ENCODE results near the gene C4orf33.

C4orf33 gene

DNA sequence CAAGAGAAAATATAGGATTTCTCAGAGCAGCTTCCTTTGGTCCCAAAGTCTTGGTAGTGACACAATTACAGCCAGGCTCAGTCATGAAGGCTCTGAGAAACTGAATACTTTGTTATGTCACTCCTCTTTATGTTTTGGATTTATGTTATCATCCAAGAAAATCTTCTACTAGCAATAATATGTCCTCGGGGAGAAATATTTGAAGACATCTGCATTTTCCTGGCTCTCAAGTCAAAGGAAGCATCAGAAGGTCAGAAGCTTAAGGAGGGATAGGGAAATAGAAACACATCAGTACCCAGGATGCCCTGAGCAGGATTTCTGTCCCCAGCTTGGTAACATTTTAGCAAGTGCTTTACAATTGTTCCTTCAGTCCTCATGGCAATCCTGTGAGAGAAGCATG, 54.0 kb downstream of the C4orf33 start:
- no peaks in the 10 kb centered on the region for H3K27me3 ChIP-seq (ENCODE audit: control insufficient read depth in 1 of 2, insufficient read depth in 2 of 2, low read length in 2 of 2)
- H3K9ac ChIP-seq (ENCODE audit: low read length in 2 of 2) = no peak overlapping the region
- H3K9me3 ChIP-seq (ENCODE audit: control insufficient read depth in 2 of 2, low read length in 2 of 2) = no peaks in the 10 kb centered on the region
- no peaks in the 10 kb centered on the region for H3K36me3 ChIP-seq (ENCODE audit: control insufficient read depth in 2 of 2, insufficient read depth in 2 of 2, low read length in 2 of 2)
- no peak overlapping the region for H3K27ac ChIP-seq (ENCODE audit: low read length)
- no peak overlapping the region for H3K4me3 ChIP-seq (ENCODE audit: low read length in 2 of 2)
- no peaks in the 10 kb centered on the region for H3K4me1 ChIP-seq (ENCODE audit: control insufficient read depth, insufficient read depth, low read length)

DNA sequence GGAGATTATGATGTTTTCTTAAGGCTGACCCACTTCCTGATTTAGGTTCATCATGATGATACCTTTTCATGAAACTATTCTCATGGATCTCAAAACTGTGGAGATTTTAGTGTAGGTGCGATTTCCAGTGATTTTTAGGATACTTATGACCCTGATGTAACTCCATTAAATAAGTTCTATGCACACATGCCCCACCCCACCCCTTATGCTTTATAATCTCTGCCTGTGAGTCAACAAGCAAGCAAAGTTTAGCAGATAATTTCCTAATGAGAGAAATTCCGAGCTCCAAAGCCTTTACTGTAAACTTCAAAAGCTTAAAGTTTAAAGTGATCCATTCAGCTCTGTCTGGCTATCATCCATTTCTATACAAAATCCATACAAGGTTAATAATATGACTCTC, 56.4 kb downstream of the C4orf33 start:
- no peaks in the 10 kb centered on the region for H3K4me1 ChIP-seq (ENCODE audit: control insufficient read depth, insufficient read depth, low read length)
- H3K27ac ChIP-seq (ENCODE audit: low read length) = no peak overlapping the region
- no peaks in the 10 kb centered on the region for H3K36me3 ChIP-seq (ENCODE audit: control insufficient read depth in 2 of 2, insufficient read depth in 2 of 2, low read length in 2 of 2)
- no peaks in the 10 kb centered on the region for H3K9me3 ChIP-seq (ENCODE audit: control insufficient read depth in 2 of 2, low read length in 2 of 2)
- no peak overlapping the region for H3K4me3 ChIP-seq (ENCODE audit: low read length in 2 of 2)
- no peaks in the 10 kb centered on the region for H3K27me3 ChIP-seq (ENCODE audit: control insufficient read depth in 1 of 2, insufficient read depth in 2 of 2, low read length in 2 of 2)
- H3K9ac ChIP-seq (ENCODE audit: low read length in 2 of 2) = no peak overlapping the region

DNA sequence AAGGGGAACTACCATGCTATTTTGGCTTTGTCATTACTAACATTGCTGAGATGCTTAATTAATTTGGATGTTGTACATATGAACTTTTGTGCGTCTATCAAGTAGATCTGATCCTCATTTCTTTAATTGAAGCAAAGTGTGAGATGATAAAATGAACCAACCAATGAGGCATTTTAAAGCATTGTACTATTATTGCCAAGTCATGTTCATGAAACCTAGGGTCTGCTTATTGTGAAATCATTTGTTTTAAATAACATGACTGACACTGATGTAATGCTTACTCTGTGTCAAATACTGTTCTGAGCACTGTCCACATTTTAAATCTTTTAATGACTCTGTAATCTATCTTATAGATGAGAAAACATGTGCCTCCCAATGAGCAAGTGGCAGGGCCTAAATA, 57.7 kb downstream of the C4orf33 start:
- Histone ChIP-seq H3K9me3 (ENCODE audit: control insufficient read depth in 2 of 2, low read length in 2 of 2) (no peaks in the 10 kb centered on the region), H3K27me3 (ENCODE audit: control insufficient read depth in 1 of 2, insufficient read depth in 2 of 2, low read length in 2 of 2) (no peaks in the 10 kb centered on the region), H3K4me3 (ENCODE audit: low read length in 2 of 2) (no peak overlapping the region), H3K4me1 (ENCODE audit: control insufficient read depth, insufficient read depth, low read length) (no peaks in the 10 kb centered on the region), H3K27ac (ENCODE audit: low read length) (no peak overlapping the region), H3K36me3 (ENCODE audit: control insufficient read depth in 2 of 2, insufficient read depth in 2 of 2, low read length in 2 of 2) (no peaks in the 10 kb centered on the region), H3K9ac (ENCODE audit: low read length in 2 of 2) (no peak overlapping the region)

DNA sequence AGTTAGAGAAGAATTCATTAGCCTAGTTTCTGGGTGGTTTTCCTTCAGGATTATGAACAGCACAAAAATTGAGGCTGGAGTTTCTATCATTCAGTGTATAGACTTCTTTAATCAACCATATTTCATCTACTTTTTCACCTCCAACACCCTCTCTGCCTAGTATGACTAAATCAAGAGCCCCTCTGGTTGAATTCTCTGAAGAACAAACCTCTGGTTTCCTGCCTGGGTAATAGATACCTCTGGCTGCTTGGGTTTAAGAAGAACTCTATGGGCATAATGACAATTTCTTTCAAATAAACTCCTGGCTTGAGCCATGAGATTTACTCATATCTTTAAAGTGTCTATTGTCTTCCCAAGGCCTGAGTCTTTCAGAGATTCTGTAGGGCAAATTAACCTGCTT, 66.5 kb downstream of the C4orf33 start:
- Histone ChIP-seq H3K27ac (ENCODE audit: low read length) (no peak overlapping the region), H3K4me3 (ENCODE audit: low read length in 2 of 2) (no peak overlapping the region), H3K9me3 (ENCODE audit: control insufficient read depth in 2 of 2, low read length in 2 of 2) (no peaks in the 10 kb centered on the region), H3K4me1 (ENCODE audit: control insufficient read depth, insufficient read depth, low read length) (no peaks in the 10 kb centered on the region), H3K27me3 (ENCODE audit: control insufficient read depth in 1 of 2, insufficient read depth in 2 of 2, low read length in 2 of 2) (no peaks in the 10 kb centered on the region), H3K36me3 (ENCODE audit: control insufficient read depth in 2 of 2, insufficient read depth in 2 of 2, low read length in 2 of 2) (no peaks in the 10 kb centered on the region), H3K9ac (ENCODE audit: low read length in 2 of 2) (no peak overlapping the region)

DNA sequence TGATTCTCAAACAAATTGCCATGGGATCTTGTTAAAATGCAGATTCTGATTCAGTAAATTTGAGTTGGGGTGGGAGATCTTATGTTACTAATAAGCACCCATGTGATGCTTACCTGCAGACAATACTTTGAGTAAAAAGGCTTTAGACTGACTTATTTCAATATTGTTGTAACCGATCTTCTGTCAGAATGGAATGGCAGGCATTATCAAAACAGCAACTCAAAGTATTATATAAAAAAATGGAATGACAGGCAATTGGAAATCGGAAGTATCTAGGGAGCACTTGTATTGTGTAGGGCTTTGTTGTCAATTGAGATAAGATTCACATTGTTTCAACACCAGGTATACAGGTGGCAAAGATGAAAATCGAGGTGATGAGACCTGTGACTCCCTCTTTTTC, 67.5 kb downstream of the C4orf33 start:
- Histone ChIP-seq H3K9ac (ENCODE audit: low read length in 2 of 2) (no peak overlapping the region), H3K27ac (ENCODE audit: low read length) (no peak overlapping the region), H3K4me3 (ENCODE audit: low read length in 2 of 2) (no peak overlapping the region), H3K4me1 (ENCODE audit: control insufficient read depth, insufficient read depth, low read length) (no peaks in the 10 kb centered on the region), H3K27me3 (ENCODE audit: control insufficient read depth in 1 of 2, insufficient read depth in 2 of 2, low read length in 2 of 2) (peaks cover 0 to 2% of the 10 kb centered on the region in 2 donors), H3K9me3 (ENCODE audit: control insufficient read depth in 2 of 2, low read length in 2 of 2) (no peaks in the 10 kb centered on the region), H3K36me3 (ENCODE audit: control insufficient read depth in 2 of 2, insufficient read depth in 2 of 2, low read length in 2 of 2) (no peaks in the 10 kb centered on the region)

DNA sequence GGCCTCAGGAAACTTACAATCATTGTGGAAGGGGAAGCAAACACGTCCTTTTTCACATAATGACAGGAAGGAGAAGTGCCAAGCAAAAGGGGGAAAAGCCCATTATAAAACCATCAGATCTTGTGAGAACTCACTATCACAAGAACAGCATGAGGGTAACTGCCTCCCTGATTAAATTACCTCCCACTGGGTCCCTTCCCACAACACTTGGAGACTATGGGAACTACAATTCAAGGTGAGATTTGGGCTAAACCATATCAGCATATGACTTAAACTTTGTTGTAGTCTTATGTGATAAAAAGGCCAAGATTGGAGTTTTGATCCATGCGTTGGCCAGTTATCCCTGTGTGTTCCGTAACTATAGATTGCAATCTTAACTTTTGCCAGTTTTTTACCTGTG, 68.3 kb downstream of the C4orf33 start:
- Histone ChIP-seq H3K27ac (ENCODE audit: low read length) (no peak overlapping the region), H3K9me3 (ENCODE audit: control insufficient read depth in 2 of 2, low read length in 2 of 2) (no peaks in the 10 kb centered on the region), H3K36me3 (ENCODE audit: control insufficient read depth in 2 of 2, insufficient read depth in 2 of 2, low read length in 2 of 2) (no peaks in the 10 kb centered on the region), H3K4me3 (ENCODE audit: low read length in 2 of 2) (no peak overlapping the region), H3K27me3 (ENCODE audit: control insufficient read depth in 1 of 2, insufficient read depth in 2 of 2, low read length in 2 of 2) (peaks cover 0 to 2% of the 10 kb centered on the region in 2 donors), H3K4me1 (ENCODE audit: control insufficient read depth, insufficient read depth, low read length) (no peaks in the 10 kb centered on the region), H3K9ac (ENCODE audit: low read length in 2 of 2) (no peak overlapping the region)

Data from stomach smooth muscle (tissue), 2 donors.